GM18868 (cell line): ENCODE measurements around the gene TLK2.
A peak's percentile ranks its signal among the peaks of the same experiment; 100 is the strongest.
"Not testable (repeated sequence)": the region's sequence is repeated elsewhere in the genome, so short reads cannot be mapped to it uniquely, and the experiment has no call there.

ENCODE experiments used
- ATAC-seq: cut with Tn5 transposase; IDR thresholded peaks from one replicate; pipeline ENCODE4 v1.9.1; 2021; ENCODE audit warnings: mild to moderate bottlenecking, moderate library complexity; ENCODE audit not compliant: unreplicated experiment

TLK2 gene

DNA sequence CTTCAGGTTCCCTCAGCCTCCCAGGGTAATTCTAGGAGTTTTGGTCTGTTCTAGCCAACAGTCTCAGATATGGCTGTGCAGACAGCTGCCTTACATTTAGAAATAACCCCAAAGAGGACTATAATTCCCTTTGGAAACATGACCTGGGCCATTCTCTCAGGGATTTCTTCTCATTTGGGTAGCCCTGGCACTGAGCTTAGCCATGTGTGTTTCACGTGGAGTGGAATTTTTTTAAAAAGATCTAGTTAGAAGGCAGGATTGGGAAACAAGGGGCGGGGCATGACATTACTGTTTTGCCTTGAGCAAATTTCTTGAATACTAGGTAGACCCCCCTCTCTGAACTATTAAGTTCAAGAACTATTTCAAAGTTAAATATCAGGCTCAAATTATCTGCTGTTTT lies 119.3 kb downstream of the TLK2 start:
- no peak for ATAC-seq

- ATAC-seq = no peak
Observed at GRCh38 chr17:62599964-62600657, 121.5 kb downstream of the TLK2 start.

GRCh38 chr17:62600805-62601204 lies 122.2 kb downstream of the TLK2 start:
- no peak for ATAC-seq

DNA sequence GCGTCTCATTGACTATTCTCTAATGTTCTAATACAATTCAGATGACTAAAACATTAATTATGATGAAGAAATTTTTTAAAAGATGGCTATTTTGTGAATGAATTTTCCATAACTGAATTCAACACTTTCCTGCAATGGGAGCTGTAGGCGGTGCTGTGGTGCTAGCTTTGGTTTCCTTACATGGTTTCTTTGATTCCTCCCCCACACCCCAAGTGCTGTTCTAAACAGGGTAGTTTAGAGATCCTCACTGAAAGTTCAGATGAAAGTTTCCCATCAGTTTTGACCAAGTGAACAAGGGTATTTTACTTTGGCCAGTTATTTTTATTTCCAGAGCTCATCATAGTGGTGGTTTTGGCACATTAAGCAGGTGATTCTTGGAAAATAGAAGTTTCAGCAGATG lies 122.8 kb downstream of the TLK2 start:
- no peak for ATAC-seq

DNA sequence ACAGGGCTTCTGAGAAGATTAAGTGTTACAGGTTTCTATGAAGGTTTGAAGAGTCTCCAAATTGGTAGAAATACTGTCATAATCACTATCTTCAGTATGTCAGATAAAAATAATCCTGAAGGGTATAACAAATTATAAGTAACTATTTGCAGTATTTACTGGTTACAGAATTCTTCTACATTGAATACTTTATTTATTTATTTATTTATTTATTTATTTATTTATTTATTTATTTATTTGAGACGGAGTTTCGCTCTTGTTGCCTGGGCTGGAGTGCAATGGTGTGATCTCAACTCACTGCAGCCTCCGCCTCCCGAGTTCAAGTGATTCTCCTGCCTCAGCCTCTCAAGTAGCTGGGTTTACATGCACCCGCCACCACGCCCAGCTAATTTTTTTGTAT lies 125.2 kb downstream of the TLK2 start:
- ATAC-seq = not testable (repeated sequence)

DNA sequence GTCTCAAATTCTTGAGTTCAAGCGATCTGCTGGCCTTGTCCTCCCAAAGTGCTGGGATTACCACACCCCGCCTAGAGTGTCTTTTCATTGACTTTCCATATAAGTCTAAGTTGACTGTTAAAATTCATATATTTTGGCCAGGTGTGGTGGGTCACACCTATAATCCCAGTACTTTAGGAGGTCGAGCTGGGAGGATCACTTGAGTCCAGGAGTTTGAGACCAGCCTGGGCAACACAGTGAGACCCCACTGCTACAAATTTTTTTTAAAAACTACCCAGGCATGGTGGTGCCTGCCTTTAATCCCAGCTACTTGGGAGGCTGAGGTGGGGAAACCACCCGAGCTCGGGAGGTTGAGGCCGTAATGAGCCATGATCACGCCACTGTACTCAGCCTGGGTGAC lies 127.0 kb downstream of the TLK2 start:
- ATAC-seq = no peak

- ATAC-seq = peak; percentile 93
Observed at GRCh38 chr17:62611292-62611691, 132.7 kb downstream of the TLK2 start.

DNA sequence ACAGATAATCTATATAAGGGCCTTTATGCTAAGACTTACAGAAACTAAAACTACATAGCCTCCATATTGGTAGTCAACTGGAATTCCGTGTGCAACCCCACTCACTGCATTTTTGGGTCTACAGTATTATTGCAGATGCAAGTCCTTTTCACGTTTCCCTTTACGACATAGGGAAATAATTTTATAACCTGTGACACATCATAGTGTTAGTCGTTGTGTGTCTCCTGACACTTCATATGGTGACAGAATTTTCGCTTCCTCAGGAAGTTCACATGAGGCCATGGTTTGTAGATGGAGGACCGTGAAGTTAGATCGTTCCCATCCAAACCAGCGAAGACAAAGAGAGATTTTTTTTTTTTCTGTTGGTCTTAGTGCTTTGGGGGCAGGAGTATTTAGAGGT lies 133.1 kb downstream of the TLK2 start:
- ATAC-seq = peak; percentile 33

- not testable (repeated sequence) for ATAC-seq
Observed at GRCh38 chr17:62612289-62612688, 133.7 kb downstream of the TLK2 start.

DNA sequence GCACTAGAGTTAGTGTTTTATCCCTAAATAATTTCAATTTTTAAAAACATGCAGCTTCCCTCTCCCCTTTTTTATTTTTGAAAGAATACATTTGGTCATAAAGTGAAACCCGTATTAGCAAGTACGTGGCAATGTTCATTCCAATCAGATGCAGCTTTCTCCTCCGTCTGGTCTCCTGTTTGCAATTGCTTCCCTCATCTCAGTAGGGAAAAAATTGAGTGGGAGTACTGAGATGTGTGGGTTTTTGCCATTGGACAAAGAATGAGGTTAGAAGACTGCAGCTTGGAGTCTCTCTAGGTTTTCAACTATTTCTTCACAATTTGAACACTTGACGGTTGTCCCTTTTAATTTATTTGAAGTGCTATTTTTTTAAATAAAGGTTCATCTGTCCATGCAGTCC lies 134.5 kb downstream of the TLK2 start:
- ATAC-seq = not testable (repeated sequence)

- ATAC-seq = no peak
Observed at GRCh38 chr17:62614142-62614541, 135.5 kb downstream of the TLK2 start.

DNA sequence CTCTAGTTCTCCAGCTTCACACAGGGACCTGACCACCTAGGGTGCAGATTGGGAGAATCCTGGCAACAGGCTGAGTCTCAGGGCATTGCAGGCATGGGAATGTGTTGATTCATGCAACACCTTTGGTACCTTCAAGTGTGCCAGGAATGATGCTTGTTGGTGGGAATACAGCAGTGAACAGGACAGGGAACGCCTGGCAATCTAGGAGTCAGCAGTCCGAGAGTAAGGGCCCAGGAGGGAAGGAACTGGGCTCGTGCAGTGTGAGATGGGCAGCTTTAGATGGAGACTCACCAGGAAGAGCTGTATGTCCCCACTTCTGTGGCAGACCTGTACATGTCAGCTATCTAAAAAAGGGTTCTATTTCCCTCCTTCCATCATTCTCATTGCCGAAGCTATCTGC lies 136.9 kb downstream of the TLK2 start:
- no peak for ATAC-seq

- no peak for ATAC-seq
Observed at GRCh38 chr17:62616993-62617893, 138.6 kb downstream of the TLK2 start.

GRCh38 chr17:62617894-62618472 lies 139.4 kb downstream of the TLK2 start:
- ATAC-seq = no peak

DNA sequence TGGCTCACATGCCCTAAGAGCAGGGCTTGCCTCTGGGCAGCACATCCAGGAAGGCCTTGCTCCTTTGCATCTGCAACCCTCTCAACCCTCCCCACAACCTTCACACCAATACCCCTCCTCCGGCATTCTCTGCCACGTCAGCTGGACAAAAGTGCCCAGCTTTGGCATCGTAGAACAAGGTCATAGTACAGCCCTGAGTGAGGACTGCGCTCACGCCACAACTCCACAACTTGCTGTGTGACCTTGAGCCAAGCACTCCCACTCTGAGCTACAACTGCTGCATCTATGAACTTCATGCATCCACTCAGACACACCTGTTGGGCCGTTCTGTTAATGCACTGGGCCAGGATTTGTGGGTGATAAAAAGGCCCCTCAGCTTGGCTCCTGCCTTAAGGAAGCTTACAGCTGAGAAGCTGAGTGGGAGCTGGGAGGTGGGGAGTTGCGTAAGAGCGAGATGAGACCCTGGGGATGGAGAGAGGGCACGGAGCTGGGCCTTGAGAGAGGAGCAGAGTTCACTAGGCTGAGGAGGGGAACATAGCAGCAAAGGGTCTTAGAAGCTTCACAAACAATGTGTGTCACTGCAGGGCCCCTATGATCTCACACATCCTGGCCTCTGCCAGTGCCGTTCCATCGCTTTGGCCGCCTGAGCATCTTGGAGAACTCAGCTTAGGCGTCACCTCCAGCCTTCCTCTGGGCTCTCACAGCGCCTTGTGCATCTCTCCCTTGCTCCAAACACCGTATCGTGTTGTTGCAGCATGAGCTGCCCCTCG lies 140.2 kb downstream of the TLK2 start:
- no peak for ATAC-seq

DNA sequence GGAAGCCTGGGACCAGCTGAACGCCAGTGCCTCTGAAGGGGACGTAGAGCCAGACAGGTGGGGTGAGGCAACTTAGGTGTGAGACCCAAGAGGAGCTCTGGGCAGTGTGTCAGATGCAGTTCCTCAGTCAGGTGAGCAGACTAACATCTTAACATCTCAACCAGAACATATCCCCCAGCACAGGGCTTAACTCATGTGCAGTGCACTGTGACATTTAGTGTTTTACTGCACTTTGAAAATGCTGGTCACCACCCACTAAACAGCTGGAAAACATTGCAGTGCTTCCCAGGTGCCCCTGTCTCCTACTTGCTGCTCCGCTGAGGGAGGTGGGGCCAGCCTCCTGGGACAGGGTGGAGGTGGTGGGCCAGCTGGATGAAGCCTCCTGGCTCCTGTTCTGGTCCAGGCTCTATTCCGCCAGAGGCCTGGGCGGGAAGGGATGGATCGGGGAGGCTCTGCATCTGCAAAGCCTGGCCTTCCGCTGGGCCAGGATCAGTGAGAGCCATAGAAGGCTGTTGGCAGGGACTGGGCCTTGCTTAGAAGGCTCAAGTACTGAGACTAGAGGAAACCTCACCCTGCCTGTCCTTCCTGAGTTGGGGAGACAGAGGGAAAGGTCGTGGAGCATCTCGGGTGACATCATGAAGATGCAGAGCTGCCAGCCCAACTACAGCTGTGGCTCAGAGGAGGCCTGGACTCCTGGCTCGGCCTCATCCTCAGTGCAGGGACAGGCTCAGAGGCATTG lies 141.0 kb downstream of the TLK2 start:
- no peak for ATAC-seq

GRCh38 chr17:62621223-62621622 lies 142.6 kb downstream of the TLK2 start:
- ATAC-seq = no peak

GRCh38 chr17:62625184-62625869 lies 146.7 kb downstream of the TLK2 start:
- no peak for ATAC-seq

GRCh38 chr17:62625870-62626200 lies 147.2 kb downstream of the TLK2 start:
- ATAC-seq = no peak

DNA sequence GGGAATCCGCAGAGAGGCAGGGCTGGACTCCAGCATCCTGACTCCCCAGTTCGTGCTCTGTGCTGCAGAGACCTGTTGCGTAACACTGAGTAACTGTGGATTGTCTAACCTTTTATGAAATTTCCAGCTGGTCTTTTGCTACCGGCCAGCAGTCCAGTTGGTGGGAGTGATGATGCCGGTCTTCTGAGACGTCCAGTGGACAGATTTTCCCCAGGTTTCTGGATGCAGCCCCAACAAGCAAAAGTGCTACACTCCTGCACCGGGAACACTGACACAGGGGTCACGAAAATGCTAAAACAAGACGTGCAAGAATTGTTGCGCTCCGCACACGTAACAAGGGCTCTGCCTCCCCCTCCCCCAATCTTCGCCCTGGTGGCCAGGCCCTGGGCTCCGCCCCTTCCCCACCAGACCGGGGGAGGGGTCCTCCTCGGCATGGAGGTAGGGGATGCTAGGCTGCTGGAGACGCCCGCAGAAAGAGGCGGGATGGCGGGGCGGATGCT lies 148.1 kb downstream of the TLK2 start:
- ATAC-seq = no peak
